Mammary epithelial cell (primary cell): ENCODE measurements around the gene COL23A1.

Experiments used
- CTCF ChIP-seq, 2 donors: IDR thresholded peaks in 1 of 2; conservative IDR thresholded peaks in 1 of 2; 2 replicates each; pipeline ENCODE4 v1.5.1; 2011 to 2012; ENCODE audit warnings: inconsistent platforms in 2 of 2, low read length in 2 of 2, mild to moderate bottlenecking in 2 of 2, control low read depth in 1 of 2, low read depth in 1 of 2; ENCODE audit not compliant: insufficient read depth in 1 of 2; ENCODE audit errors: extremely low read depth in 1 of 2
- EZH2 ChIP-seq: IDR thresholded peaks from 2 replicates; pipeline ENCODE4 v1.6.1; 2012; ENCODE audit warnings: low read length, inconsistent platforms, borderline replicate concordance

DNA sequence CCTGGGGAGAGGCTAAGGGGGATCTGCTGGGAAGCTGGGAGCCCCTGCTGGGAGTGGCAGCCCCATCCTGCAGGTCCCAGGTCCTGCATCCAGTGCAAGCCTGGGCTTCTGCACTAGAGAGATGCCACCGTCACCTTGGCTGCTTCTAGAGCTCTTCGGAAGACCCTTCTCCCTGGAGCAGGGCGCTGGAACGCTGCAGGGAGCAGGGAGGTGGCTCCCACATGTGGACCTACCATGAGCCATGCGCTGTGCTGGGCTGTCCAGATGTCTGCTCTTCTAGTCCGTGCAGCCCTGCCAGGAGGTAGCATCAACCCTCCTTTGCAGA is 266.7 kb downstream of the COL23A1 start:
- TF ChIP-seq CTCF (conservative IDR thresholded peaks at IDR 0.05 in 1 of 2, IDR thresholded peaks at IDR 0.05 in 1 of 2; ENCODE audit: extremely low read depth in 1 of 2, insufficient read depth in 1 of 2, low read depth in 1 of 2, low read length in 2 of 2) = no peak
- TF ChIP-seq EZH2 = no peak
